ENCODE measurements around the gene DNAAF9. TPM values are rescaled to one million over a fixed set of nuclear protein-coding genes. Genes with fewer than 3 reads are reported as not detected.
"Not testable (repeated sequence)": the region's sequence is repeated elsewhere in the genome, so short reads cannot be mapped to it uniquely, and the experiment has no call there.

DNAAF9 gene
- total RNA-seq, 2 experiments from 2014 or later: 0.23 TPM; not detected in 1

DNA sequence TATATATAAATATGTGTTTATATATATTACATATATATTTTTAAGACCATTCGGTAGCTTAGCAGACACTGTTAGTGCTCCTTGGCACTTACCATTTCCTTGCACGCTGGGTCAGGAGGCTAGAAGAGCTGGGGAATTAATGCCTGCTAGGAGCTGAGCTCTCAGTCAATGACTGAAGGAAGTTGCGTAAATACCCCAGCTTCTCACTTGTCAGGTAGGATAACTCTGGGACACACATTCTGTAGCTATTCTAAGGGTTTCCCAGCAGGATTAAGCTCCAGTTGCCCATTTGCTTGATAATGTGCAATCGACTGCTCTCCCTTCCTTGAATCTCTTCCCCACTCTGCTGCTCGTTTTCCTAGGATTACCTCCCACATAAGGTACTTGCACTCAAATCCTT, 15.7 kb upstream of the DNAAF9 start:
- Histone ChIP-seq H3K9me2 (ENCODE audit: insufficient read depth, low read length) (no peaks in the 10 kb centered on the region), H3K79me2 (ENCODE audit: insufficient read depth, low read depth, low read length) (no peaks in the 10 kb centered on the region), H3K9me3 (ENCODE audit: low read length) (no peaks in the 10 kb centered on the region), H3K4me3 (ENCODE audit: low read depth, low read length, poor library complexity, severe bottlenecking) (no peak overlapping the region), H2AFZ (ENCODE audit: low read length) (no peak overlapping the region), H3K36me3 (ENCODE audit: insufficient read depth, low read length) (no peaks in the 10 kb centered on the region), H3K4me1 (ENCODE audit: insufficient read depth, low read length, poor library complexity, severe bottlenecking) (no peaks in the 10 kb centered on the region), H3K4me2 (ENCODE audit: low read length) (no peak overlapping the region), H3K27ac (ENCODE audit: low read depth, low read length, poor library complexity, severe bottlenecking) (no peak overlapping the region), H4K20me1 (ENCODE audit: insufficient read depth, low read length) (no peaks in the 10 kb centered on the region)
- ChIA-PET POLR2A (no interaction called here), CTCF (ENCODE audit: unreplicated experiment) (no interaction called here)
- BruUV-seq (replicated peaks): no TSS peak
- TF ChIP-seq, protein P1, sequence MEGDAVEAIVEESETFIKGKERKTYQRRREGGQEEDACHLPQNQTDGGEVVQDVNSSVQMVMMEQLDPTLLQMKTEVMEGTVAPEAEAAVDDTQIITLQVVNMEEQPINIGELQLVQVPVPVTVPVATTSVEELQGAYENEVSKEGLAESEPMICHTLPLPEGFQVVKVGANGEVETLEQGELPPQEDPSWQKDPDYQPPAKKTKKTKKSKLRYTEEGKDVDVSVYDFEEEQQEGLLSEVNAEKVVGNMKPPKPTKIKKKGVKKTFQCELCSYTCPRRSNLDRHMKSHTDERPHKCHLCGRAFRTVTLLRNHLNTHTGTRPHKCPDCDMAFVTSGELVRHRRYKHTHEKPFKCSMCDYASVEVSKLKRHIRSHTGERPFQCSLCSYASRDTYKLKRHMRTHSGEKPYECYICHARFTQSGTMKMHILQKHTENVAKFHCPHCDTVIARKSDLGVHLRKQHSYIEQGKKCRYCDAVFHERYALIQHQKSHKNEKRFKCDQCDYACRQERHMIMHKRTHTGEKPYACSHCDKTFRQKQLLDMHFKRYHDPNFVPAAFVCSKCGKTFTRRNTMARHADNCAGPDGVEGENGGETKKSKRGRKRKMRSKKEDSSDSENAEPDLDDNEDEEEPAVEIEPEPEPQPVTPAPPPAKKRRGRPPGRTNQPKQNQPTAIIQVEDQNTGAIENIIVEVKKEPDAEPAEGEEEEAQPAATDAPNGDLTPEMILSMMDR (conservative IDR thresholded peaks at IDR 0.05; ENCODE audit: low read length): no peak
- no peak for TF ChIP-seq EZH2phosphoT487 (IDR thresholded peaks at IDR 0.05; ENCODE audit: borderline replicate concordance, low read depth, low read length)
- DNase-seq (ENCODE audit: low spot score): no peak
- intact Hi-C loops (cut with micrococcal nuclease; ENCODE audit: unreplicated experiment): no loop called here

- TF ChIP-seq EZH2phosphoT487 (IDR thresholded peaks at IDR 0.05; ENCODE audit: borderline replicate concordance, low read depth, low read length): no peak
- TF ChIP-seq, protein P1 (conservative IDR thresholded peaks at IDR 0.05; ENCODE audit: low read length): no peak
- CTCF ChIA-PET (ENCODE audit: unreplicated experiment): no interaction called here
- no peak for DNase-seq (ENCODE audit: low spot score)
These were observed 14.5 kb upstream of the DNAAF9 start for GRCh38 chr20:3421985-3422384.

GRCh38 chr20:3420211-3420707, 12.8 kb upstream of the DNAAF9 start:
- POLR2A ChIA-PET: no interaction called here
- Histone ChIP-seq H3K79me2 (ENCODE audit: insufficient read depth, low read depth, low read length) (no peaks in the 10 kb centered on the region), H4K20me1 (ENCODE audit: insufficient read depth, low read length) (no peaks in the 10 kb centered on the region), H3K9me2 (ENCODE audit: insufficient read depth, low read length) (no peaks in the 10 kb centered on the region), H3K9me3 (ENCODE audit: low read length) (no peaks in the 10 kb centered on the region), H3K4me3 (ENCODE audit: low read depth, low read length, poor library complexity, severe bottlenecking) (no peak overlapping the region), H3K4me1 (ENCODE audit: insufficient read depth, low read length, poor library complexity, severe bottlenecking) (no peaks in the 10 kb centered on the region), H3K27ac (ENCODE audit: low read depth, low read length, poor library complexity, severe bottlenecking) (no peak overlapping the region), H2AFZ (ENCODE audit: low read length) (no peak overlapping the region), H3K36me3 (ENCODE audit: insufficient read depth, low read length) (no peaks in the 10 kb centered on the region), H3K4me2 (ENCODE audit: low read length) (no peak overlapping the region)
- CTCF ChIA-PET (ENCODE audit: unreplicated experiment): no interaction called here
- DNase-seq (ENCODE audit: low spot score): no peak
- BruUV-seq (replicated peaks): no TSS peak
- intact Hi-C loops (cut with micrococcal nuclease; ENCODE audit: unreplicated experiment): no loop called here
- TF ChIP-seq EZH2phosphoT487 (IDR thresholded peaks at IDR 0.05; ENCODE audit: borderline replicate concordance, low read depth, low read length): no peak
- TF ChIP-seq, protein P1 (conservative IDR thresholded peaks at IDR 0.05; ENCODE audit: low read length): no peak

More at GRCh38 chr20:3421985-3422384, 14.5 kb upstream of the DNAAF9 start:
- BruUV-seq (replicated peaks): no TSS peak
- Histone ChIP-seq H2AFZ (ENCODE audit: low read length) (no peak overlapping the region), H3K9me2 (ENCODE audit: insufficient read depth, low read length) (no peaks in the 10 kb centered on the region), H3K36me3 (ENCODE audit: insufficient read depth, low read length) (no peaks in the 10 kb centered on the region), H3K4me3 (ENCODE audit: low read depth, low read length, poor library complexity, severe bottlenecking) (no peak overlapping the region), H3K79me2 (ENCODE audit: insufficient read depth, low read depth, low read length) (no peaks in the 10 kb centered on the region), H4K20me1 (ENCODE audit: insufficient read depth, low read length) (no peaks in the 10 kb centered on the region), H3K4me1 (ENCODE audit: insufficient read depth, low read length, poor library complexity, severe bottlenecking) (no peaks in the 10 kb centered on the region), H3K9me3 (ENCODE audit: low read length) (no peaks in the 10 kb centered on the region), H3K27ac (ENCODE audit: low read depth, low read length, poor library complexity, severe bottlenecking) (no peak overlapping the region), H3K4me2 (ENCODE audit: low read length) (no peak overlapping the region)
- intact Hi-C loops (cut with micrococcal nuclease; ENCODE audit: unreplicated experiment): no loop called here
- POLR2A ChIA-PET: no interaction called here

GRCh38 chr20:3418161-3418560, 10.7 kb upstream of the DNAAF9 start:
- CTCF ChIA-PET (ENCODE audit: unreplicated experiment); H3K4me1 ChIP-seq (ENCODE audit: insufficient read depth, low read length, poor library complexity, severe bottlenecking); H4K20me1 ChIP-seq (ENCODE audit: insufficient read depth, low read length); H3K79me2 ChIP-seq (ENCODE audit: insufficient read depth, low read depth, low read length); H3K27ac ChIP-seq (ENCODE audit: low read depth, low read length, poor library complexity, severe bottlenecking); H3K36me3 ChIP-seq (ENCODE audit: insufficient read depth, low read length); H3K4me2 ChIP-seq (ENCODE audit: low read length); H2AFZ ChIP-seq (ENCODE audit: low read length); BruUV-seq (replicated peaks); DNase-seq (ENCODE audit: low spot score); H3K9me2 ChIP-seq (ENCODE audit: insufficient read depth, low read length); intact Hi-C loops (cut with micrococcal nuclease; ENCODE audit: unreplicated experiment); POLR2A ChIA-PET; H3K9me3 ChIP-seq (ENCODE audit: low read length); H3K4me3 ChIP-seq (ENCODE audit: low read depth, low read length, poor library complexity, severe bottlenecking): not testable (repeated sequence)
